Esophagus muscularis mucosa (tissue), 4 donors: Measurements from ENCODE around the gene FUCA1.

Source experiments
- CTCF ChIP-seq, 3 experiments: fragments of 200-600 bp in 2 of 3; fragments of 450-650 bp in 1 of 3; sonication (generic) in 2 of 3; IDR thresholded peaks; one replicate each; pipeline ENCODE4 v1.5.1; 2017 to 2019; ENCODE audit warnings: antibody characterized with exemption in 3 of 3, mild to moderate bottlenecking in 2 of 3, moderate library complexity in 1 of 3
- EP300 ChIP-seq: sonication (generic); formaldehyde crosslinking; IDR thresholded peaks from one replicate; pipeline ENCODE4 v1.6.1; 2017; ENCODE audit warnings: antibody characterized with exemption
- POLR2A ChIP-seq: fragments of 450-650 bp; IDR thresholded peaks from one replicate; pipeline ENCODE4 v1.6.1; 2017; ENCODE audit warnings: antibody characterized with exemption, moderate library complexity, mild to moderate bottlenecking, low read depth
- POLR2AphosphoS5 ChIP-seq, 2 donors: sonication (generic); formaldehyde crosslinking; IDR thresholded peaks; one replicate each; pipeline ENCODE4 v1.6.1; 2017; ENCODE audit warnings: antibody characterized with exemption in 2 of 2

GRCh38 chr1:23897083-23897482 is 29.0 kb upstream of the FUCA1 start:
- no peak for TF ChIP-seq CTCF (IDR thresholded peaks at IDR 0.05)
- TF ChIP-seq POLR2A: no peak
- TF ChIP-seq POLR2AphosphoS5 (IDR thresholded peaks at IDR 0.05): no peak
- TF ChIP-seq EP300: no peak
